Measurements from ENCODE around the gene CGB3. TPM values are rescaled to one million over a fixed set of nuclear protein-coding genes. Genes with fewer than 3 reads are reported as not detected.
A peak's percentile ranks its signal among the peaks of the same experiment; 100 is the strongest.
"Not testable (repeated sequence)": the region's sequence is repeated elsewhere in the genome, so short reads cannot be mapped to it uniquely, and the experiment has no call there.

CGB3 gene
- total and polyA plus RNA-seq, 10 of the 15 experiments (the other 5 are each of a cell fraction or from before 2014, with no cell fraction given) = not detected

GRCh38 chr19:49019242-49019932, 4.7 kb downstream of the CGB3 start (continued):
- TF ChIP-seq CEBPZ (IDR thresholded peaks at IDR 0.05; ENCODE audit: low read depth, low read length) = no peak
- no peak for TF ChIP-seq FOXM1 (IDR thresholded peaks at IDR 0.05; ENCODE audit: low read depth, low read length)
- TF ChIP-seq, protein P1, sequence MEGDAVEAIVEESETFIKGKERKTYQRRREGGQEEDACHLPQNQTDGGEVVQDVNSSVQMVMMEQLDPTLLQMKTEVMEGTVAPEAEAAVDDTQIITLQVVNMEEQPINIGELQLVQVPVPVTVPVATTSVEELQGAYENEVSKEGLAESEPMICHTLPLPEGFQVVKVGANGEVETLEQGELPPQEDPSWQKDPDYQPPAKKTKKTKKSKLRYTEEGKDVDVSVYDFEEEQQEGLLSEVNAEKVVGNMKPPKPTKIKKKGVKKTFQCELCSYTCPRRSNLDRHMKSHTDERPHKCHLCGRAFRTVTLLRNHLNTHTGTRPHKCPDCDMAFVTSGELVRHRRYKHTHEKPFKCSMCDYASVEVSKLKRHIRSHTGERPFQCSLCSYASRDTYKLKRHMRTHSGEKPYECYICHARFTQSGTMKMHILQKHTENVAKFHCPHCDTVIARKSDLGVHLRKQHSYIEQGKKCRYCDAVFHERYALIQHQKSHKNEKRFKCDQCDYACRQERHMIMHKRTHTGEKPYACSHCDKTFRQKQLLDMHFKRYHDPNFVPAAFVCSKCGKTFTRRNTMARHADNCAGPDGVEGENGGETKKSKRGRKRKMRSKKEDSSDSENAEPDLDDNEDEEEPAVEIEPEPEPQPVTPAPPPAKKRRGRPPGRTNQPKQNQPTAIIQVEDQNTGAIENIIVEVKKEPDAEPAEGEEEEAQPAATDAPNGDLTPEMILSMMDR (IDR thresholded peaks at IDR 0.05 in 2 of 3, conservative IDR thresholded peaks at IDR 0.05 in 1 of 3; ENCODE audit: control insufficient read depth in 2 of 3, extremely low read depth in 1 of 3, insufficient read depth in 1 of 3, low read depth in 3 of 3, low read length in 3 of 3) = 0 out of 6 replicates have a peak, but pooled peaks of 1 of the 3 experiments have one; percentile 4
- no peak for TF ChIP-seq RB1 (IDR thresholded peaks at IDR 0.05; ENCODE audit: borderline replicate concordance)
- peak; percentile 28; the same call in 1 of the 2 replicates for TF ChIP-seq RUNX3 (IDR thresholded peaks at IDR 0.05; ENCODE audit: low read length)
- TF ChIP-seq MYC (IDR thresholded peaks at IDR 0.05; ENCODE audit: insufficient read depth, insufficient read length, insufficient replicate concordance, low read length, severe bottlenecking) = no peak

DNA sequence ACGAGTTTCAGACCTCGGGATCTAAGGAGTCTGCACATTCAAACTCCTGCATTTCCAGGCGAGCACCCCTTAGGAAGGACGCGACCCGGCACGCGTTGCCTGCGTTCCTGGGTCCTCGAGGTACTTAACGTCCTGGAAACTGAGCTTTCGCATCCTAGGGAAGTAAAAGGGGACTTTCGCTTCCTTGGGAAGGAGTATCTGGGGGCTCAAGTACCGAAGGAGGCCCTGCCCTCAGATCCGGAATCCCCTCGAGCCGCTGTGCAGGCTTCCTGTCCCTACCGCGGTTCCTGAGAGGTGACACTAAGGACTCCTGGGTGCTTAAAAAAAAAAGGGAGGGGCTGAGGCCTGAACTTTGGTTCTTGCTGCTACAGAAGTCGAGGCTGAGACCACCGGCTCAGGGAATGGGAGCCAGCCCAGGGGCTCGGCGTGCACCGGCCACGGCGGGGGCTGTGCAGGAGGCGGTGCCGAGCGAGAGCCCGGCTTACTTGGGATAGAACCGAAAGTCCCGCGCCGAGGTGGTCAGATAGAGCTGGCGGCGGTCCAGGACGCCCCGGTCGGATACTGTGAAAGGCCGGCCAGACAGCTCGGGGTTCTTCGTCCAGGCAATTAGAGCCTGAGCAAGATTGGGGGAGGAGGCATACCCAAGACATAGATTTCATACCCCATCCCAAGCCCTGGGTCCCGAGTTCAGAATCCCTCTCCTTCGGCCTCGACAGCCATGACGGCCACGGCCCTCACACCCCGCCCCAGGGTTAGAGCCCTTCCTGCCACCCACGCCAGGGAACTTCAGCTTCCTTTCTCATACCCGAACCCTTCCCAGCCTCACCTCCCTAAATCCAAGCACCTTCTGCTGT, 5.5 kb downstream of the CGB3 start:
- FAIRE-seq = not testable (repeated sequence)

More for the DNA sequence above, 5.5 kb downstream of the CGB3 start:
- 0 out of 3 replicates have a peak, but pooled peaks have one; percentile 8 for ATAC-seq
- H3K36me3 ChIP-seq (ENCODE audit: control insufficient read depth in 2 of 2, insufficient read depth in 2 of 2, low read length in 1 of 2); intact Hi-C loops (cut with micrococcal nuclease; ENCODE audit: unreplicated experiment); RAD21 ChIA-PET (ENCODE audit: unreplicated experiment); H3K27me3 ChIP-seq (replicated peaks in 1 of 2; ENCODE audit: control insufficient read depth in 2 of 2, insufficient read depth in 2 of 2, low read length in 1 of 2); BruUV-seq (replicated peaks); H3K27ac ChIP-seq (ENCODE audit: control insufficient read depth, insufficient read depth); H3K79me2 ChIP-seq (ENCODE audit: control insufficient read depth, insufficient read depth, low read length); H4K20me1 ChIP-seq (ENCODE audit: control insufficient read depth, insufficient read depth); in situ Hi-C loops (cut with MboI); SMC1A ChIA-PET (ENCODE audit: uncharacterized antibody, unreplicated experiment); H3K9ac ChIP-seq (ENCODE audit: control insufficient read depth, insufficient read depth, low read length); H3K9me3 ChIP-seq (replicated peaks; ENCODE audit: control insufficient read depth, insufficient read depth, low read length); H2AFZ ChIP-seq (ENCODE audit: control insufficient read depth, low read depth, low read length); DNase-seq (ENCODE audit: low read depth, low spot score): not testable (repeated sequence)
- ChIA-PET POLR2A (interaction anchor here (0.6 kb wide), 1 partner anchor 483 kb away, joined by 6 read pairs; no protein-coding TSS in a partner anchor), CTCF (interaction anchor here (0.8 to 3.1 kb wide), 4 partner anchors 21 to 88 kb away, joined by 3 to 14 read pairs (median 4); partner anchors contain the start of genes GYS1 and RUVBL2)
- peak overlapping the region; percentile 58; the same call in 1 of the 2 replicates for H3K4me3 ChIP-seq
- peak overlapping the region; percentile 82 for H3K4me2 ChIP-seq (ENCODE audit: control insufficient read depth, insufficient read depth)
- 10% methylated on average over 30 of the region's 50 CpGs for WGBS (ENCODE audit: insufficient coverage, insufficient replicate concordance, low lambda C conversion rate, missing lambda C conversion rate)
- H3K4me1 ChIP-seq (ENCODE audit: control insufficient read depth, insufficient read depth, low read length) = peaks cover 15% of the 10 kb centered on the region

All from GM12878 (cell line).